GM21528 (cell line): ENCODE data around the gene MAP2K7.
"Not testable (repeated sequence)": the region's sequence is repeated elsewhere in the genome, so short reads cannot be mapped to it uniquely, and the experiment has no call there.

ENCODE experiments used
- ATAC-seq: cut with Tn5 transposase; IDR thresholded peaks from one replicate; pipeline ENCODE4 v1.9.1; 2021; ENCODE audit warnings: mild to moderate bottlenecking, moderate library complexity; ENCODE audit not compliant: unreplicated experiment, low FRiP score

MAP2K7 gene

DNA sequence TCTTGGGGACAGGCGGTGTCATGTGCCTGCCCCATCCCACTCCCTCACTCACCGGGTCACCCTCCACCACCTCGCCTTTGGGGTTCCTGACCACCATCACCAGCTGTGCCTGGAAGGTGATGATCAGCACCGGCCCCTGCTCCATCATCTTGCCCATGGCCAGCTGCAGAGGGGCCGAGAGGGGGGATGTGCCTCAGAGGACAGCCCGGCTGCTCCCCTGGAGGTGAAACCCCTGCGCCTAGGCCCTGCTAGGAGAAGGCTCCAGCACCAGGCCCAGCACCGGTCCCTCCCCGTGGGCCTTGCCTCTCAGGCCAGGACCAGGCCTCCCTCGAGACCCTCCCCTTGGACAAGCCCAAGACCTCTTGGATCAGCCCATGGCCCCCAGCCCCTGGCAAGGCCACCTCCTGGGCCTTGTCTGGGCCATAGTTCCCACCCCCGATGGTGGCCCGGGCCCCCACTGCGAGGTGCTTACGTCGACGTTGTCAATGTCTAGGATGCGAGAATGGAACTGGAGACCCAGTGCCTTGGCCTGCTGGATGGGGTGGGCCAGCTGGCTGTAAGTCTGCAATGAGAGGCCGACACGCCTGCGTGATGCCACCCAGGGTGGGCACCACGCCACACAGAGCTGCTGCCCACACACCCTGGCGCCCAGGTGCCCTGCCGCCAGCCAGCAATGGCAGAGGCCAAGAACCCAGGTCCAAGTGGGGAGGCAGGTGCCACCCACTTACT, 24.1 kb downstream of the MAP2K7 start:
- ATAC-seq = no peak

DNA sequence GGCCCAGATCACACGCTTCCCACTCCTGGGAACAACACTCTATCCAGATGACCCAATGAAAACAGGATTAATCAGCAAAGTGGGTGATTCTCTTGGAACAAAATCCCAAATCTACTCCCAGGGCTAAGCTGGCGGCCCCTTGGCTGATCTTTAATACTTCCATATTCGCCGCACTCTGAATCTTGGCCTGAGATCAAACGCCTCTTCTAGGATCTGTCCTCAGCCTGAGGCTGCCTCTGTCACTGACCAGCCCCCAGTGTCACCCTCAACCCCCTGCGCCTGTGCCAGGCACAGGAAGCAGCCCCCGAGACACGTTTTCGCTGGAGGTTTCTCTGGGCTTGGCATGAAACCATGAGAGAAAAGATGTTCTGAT, 24.6 kb downstream of the MAP2K7 start:
- ATAC-seq = no peak

DNA sequence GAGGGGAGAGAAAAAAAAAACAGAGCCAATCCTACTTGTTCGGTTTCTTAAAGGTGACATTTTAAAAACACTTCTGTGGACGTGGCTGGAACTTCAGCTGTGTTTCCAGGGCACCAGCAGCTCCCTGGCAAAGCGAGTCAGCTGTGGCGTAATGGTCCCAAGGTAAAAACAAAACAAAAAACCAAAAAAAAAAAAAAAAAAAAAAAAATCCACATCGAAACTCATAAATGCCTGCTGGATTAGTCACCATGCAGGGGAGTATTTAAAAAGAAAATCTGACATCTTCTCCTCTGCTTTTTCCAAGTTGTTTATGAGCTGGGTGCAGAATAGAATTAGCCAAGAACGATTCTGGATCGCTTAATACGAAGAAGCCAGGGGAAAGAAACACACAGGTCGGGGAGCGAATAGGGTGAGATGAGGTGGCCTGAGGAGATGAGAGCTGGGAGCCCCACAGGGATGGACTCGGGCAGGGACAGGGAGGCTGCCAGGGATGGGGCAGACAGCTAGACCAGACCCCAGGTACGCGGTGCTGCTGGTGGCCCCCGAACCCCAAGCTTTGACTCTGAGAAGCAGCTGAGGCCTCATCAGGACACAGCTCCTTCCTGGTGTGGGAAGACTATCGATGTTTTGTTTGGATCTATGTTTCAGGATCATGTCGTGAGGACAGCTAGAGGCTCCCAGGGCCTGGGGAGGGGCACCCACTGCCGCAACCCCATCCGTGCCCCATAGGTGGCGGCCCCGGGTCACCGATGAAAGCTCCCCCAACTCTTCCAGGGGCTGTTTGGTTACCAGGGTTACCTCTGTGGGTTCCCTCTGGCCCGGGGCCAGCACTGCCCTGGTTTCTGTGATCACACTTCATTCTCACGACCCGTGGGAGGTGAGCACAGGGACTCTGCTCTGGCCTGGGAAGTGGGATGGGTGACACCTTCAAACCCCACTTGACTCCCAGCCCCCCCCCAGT, 25.3 kb downstream of the MAP2K7 start:
- no peak for ATAC-seq

DNA sequence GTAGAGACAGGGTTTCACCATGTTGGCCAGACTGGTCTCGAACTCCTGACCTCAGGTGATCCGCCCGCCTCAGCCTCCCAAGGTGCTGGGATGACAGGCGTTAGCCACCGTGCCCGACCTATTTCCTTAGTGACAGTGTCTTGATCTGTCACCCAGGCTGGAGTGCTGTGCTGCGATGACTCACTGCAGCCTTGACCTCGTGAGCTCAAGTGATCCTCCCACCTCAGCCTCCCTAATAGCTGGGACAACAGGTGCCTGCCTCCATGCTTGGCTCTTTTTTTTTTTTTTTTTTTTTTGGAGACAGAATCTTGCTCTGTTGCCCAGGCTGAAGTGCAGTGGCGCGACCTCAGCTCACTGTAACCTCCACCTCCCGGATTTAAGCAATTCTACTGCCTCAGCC, 26.4 kb downstream of the MAP2K7 start:
- ATAC-seq = not testable (repeated sequence)

DNA sequence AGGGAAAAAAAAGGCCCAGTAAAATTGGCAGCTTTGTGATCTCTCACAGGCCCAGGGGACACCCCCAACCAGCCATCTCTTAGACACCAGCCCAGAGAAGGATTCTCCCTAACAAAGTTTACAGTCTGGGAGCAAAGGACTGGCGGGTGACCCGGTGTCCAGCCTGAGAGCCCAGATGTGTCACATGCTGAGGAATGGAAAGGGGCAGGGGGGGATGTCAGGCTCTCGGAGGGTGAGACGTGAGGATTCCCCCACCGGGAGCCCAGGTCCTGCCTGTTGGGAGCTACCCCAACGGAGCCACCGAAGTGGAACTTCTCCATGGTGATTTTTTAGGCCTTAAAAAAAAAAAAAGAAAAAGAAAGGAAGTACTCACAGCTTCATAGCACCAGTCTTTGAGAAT, 27.1 kb downstream of the MAP2K7 start:
- no peak for ATAC-seq

DNA sequence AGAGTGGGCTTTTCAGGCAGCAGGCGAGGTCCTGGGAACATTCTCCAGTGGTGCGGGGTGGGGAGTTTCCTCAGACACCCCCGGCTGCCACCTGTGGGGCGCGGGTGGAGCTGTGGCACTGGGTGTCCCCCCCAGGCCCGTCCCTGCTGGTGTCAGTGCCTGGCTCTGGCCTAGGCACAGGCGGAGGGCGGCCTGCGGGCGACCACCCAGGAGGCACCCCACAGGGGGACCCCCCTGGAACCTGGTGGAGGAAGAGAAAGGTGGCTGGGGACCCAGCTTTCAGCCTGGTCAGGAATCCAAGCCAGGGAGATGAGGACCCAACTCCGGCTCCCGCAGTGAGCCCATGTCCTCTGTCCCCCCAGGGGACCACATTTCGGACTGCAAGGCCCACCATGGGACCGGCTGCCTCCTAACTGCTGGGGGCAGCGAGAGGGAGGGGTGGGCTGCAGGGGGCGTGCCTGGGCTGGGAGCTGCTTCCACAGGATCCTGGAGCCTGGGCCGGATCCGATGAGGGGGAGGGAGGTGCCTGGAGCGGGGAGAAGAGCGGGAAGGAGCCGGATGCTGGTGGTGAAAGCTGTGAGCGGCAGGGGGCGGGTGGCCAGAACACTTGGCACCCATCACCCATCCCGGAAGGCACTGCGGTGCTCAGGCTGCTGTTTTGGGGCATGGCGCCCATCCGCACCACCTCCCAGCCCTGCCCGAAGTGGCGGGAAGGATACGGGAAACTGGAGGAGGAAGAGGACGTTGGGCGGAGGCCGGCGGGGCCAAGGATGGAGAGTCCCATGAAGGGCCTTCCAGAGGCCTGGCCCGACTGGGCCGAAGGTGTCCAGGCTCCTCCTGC, 27.8 kb downstream of the MAP2K7 start:
- no peak for ATAC-seq

DNA sequence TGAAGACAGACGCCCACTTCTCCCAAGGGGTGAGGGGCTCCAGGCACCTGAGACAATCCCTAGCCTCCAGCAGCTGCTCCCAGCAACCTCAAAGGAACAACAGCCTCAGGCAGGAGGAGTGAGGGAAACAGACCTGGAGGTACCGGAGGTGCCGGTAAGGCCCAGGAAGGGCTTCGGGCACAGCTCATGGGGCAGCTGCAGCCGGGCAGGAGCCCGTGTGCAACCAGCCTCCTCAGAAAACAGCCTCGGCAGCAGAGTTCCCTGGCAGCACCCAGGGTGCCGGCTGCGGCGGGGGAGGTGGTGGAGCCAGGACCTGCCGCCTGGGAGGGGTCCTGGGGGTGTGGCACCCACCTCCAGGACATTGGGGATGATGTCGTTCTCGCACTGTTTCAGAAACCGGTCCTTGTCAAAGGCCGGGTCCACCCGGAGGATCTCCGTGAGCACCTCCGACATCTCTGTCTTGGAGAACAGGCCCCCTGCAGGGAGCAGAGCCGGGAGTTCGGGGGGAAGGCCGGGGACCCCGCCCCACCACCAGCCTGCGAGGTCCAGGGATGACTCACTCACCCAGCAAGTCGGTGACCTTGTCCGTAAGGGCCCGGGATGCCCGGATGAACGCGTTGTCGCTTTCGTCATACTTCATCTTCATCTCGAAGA, 28.7 kb downstream of the MAP2K7 start:
- no peak for ATAC-seq

DNA sequence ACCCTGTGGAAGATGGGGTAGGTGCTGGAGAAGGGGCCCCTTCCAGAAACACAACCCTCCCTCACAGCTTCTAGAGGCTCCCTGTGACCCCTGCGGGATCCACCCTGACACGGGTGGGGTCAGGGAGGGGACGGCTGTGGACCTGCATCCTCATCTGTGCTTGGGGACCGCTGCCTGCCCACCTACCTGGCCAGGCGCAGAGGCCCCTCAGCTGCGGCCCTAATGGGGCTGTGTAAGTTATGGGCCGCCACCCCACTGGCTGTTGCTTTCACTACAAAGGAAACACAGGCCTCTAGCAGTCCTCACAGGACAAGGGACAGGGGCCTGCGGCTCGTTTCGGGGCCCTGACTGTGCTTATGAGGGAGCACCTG, 29.2 kb downstream of the MAP2K7 start:
- ATAC-seq = no peak

DNA sequence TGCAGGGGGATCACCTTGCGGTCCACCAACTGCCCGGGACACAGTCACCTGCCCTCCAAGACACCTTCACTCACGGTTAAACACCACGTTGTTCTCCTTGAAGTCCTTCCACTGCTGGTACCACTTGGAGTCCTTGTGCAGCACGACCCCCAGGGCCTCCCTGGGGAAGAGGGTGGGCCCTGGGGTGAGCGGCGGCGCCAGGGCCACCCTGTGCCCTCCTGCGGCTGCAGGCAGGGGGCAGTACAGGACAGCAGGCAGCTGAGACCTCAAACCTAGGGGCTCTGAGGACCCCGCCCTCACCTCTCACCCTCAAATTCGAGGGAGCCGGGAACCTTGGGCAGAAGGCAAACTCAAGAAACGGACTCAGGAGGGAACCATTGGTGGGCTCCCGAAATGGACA, 29.7 kb downstream of the MAP2K7 start:
- ATAC-seq = no peak

DNA sequence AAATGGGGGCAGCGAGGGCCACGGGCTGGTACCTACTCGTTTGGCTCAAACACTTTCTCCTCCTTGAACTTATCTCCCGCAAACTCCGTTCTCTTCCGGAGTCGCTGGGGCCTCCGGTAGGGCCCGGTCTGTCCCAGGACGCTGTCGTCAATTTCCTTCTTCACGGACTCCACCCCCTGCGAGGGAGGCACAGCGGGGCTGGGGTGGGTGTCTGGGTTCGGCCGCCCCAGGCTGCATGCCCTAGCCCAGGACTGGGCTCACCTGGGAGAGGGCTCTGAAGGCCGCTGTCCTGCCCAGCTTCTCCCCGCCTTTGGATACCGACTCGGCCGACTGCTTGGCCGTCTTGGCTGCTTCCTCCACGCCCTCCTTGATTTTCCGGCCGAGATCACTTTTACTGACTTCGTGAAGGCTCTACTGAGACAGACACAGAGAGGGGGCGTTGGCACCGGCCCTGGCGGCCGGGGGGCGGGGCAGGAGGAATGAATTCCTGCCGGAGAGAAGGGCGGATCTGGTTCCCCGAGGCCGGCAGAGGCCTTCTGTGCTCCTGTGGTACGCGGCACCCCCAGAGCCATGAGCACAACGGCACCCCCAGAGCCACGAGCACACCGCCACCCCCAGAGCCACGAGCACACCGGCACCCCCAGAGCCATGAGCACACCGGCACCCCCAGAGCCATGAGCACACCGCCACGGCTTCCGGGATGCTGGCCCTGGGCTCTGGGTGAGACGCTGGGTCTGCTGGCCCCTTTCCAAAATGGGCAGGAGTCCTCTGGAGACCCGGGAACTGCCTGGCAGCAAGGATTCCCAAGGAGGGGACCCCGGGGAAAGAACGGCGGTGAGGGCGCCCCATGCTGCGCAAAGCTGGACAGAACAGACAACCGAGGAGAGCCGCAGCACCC, 30.4 kb downstream of the MAP2K7 start:
- ATAC-seq = no peak

DNA sequence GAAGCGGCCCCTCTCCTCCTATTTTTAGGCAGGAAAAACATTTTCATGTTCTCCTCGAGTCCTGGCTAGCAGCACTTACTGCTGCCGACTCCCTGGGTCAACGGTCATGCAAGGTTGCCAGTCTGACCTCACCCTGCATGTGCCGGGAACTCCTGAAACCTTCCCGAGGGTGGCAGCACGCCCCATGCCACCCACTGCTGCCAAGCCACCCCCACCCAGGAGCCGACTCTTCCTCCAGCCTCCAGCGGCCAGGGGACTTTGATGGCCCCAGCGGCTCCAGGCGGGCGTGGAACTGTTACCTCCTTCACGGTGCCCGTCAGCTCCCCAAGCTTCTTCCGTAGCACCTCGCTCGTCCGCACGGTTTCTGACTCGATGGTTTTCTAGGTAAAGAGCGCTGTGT, 31.1 kb downstream of the MAP2K7 start:
- ATAC-seq = no peak

DNA sequence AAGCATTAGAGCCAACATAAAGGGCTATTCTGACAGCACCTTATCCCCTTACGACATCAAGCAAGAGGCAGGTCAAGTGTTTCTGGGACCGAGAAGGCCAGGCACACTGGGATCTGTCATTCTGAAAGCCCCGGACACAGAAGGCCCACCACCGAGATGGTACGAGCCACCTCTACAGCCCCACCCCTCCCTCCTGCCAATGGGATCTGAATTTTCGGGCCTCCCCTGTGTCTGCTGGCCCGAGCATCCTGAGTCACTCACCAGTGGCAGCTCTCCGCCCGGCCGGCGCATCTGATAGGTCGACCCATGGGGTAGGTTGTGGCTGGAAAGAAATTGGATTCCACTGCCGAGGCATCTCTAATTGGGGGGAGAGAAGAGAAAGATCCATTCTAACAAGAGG, 37.2 kb downstream of the MAP2K7 start:
- no peak for ATAC-seq

DNA sequence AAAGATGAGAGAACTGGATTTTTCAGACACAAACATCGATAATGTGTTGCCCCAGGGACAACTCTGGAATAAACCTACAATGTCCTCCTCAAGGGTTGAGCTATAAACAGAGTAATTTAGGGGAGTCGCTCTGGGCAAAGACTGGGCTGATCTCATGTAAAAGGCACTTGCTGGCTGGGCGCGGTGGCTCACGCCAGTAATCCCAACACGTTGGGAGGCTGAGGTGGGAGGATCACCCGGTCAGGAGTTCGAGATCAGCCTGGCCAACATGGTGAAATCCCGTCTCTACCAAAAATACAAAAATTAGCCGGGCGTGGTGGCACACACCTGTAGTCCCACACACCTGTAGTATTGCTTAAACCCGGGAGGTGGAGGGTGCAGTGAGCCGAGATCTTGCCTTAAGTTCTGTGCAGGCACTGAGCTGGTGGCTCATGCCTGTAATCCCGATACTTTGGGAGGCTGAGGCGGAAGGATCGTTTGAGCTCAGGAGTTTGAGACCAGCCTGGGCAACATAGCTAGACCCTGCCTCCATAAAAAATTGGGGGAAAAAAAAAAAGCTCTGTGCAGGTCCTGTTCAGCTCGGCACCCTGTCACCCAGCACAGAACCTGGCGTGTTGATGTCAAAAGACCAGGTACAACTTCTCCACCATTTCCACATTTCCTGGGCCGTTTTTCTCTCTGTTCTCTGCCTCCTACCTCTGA, 38.4 kb downstream of the MAP2K7 start:
- ATAC-seq = no peak

DNA sequence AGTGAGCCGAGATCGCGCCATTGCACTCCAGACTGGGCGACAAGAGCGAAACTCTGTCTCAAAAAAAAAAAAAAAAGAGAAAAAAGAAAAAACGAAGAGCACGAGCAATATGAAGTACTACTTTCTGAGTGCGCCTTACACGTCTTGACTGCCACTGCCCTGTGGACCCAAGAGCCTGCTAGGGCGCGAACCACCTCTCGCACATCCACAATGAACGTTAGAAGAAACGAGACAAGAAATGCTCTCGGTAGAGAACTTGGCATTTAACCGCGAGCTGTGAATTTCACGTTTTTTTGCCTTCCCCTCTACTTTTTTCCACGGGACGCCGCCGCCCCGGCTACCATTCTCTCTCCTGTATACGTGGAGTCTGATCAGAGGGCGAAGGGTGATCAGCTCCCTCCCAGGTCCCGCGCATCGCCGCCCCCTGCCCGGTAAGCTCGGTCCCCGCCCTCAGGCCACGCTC, 39.3 kb downstream of the MAP2K7 start:
- peak; percentile 22 for ATAC-seq

DNA sequence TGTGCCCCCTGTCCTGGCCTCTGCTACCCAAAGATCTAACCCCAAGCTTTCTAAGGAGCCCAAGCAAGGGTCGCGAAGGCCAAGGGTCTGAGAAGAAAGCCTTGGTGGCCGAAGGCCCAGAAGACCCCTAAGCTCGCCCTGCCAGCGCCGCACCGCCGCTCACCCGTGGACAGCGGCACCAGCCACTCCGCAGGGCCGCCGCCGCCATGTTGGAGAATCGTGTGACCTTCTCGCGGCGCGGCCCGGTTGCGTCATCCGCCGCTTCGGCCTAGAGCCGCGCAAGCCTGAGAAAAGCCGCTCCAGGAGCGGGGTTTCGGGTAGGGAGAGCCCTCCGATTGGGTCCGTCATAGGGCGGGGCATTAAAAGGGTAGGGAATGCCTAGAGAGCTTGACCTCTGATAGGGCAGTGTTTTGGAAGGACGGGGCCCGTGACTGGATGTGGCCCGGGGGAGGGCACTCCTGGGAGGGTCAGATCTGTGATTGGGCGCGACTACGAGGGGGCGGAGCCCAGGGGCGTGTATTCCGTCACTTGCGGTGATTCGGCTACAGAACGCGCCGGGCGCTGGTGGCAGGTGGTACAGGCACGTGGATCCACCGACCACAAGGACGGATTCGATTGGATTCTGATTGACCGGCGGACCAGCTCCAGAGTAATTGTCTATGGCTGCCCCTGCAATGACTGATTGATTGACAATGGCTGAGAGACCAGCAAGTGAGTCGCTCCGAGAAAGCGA, 39.9 kb downstream of the MAP2K7 start, which contains the start of gene TIMM44:
TSS of gene TIMM44 (minus strand) at position 223 of the 733 bp plus-strand sequence. CDS start at position 208, 15 bp downstream.
- ATAC-seq = peak; percentile 91

DNA sequence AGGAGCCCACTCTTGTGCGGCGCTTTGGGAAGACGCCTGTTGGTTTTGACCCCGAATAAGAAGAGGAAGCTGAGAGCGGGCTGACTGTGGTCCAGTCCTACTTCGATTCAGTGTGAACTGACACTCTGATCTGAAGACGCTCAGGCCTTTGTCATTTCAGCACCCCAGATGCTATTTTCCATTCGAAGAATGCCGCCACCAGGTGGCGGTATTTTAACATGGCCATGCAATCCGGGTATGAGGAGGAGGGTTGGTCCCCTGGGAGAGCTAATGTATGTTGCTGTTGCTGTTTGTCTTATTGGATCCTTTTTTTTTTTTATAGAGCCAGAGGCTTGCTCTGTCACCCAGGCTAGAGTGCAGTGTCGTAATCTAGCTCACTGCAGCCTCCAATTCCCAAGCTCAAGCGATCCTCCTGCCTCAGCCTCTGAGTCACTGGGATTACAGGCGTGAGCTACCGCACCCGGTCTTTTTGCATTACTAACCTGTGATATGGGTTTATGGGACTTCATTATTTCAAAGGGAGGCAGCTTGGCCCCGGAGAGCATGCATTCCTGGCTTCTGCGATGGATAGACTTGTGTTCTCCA, 40.6 kb downstream of the MAP2K7 start:
- ATAC-seq = peak; percentile 36

DNA sequence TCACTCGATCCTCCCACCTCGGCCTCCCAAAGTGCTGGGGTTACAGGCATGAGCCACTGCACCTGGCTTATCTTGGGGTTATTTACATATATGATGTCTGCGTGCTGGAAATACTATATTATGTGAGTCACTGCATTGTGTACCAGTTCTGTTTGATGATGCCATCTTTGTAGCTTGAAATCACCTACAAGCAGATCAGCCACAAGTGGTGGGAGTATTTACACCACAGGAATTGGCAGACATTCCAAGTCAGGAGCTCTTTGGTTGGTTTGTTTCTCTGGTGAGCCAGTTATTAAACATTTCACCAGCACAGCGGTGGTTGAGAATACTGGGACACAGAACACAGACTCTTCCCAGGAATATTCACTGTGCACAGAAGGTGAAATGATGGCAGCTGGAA, 44.3 kb downstream of the MAP2K7 start:
- ATAC-seq = no peak

DNA sequence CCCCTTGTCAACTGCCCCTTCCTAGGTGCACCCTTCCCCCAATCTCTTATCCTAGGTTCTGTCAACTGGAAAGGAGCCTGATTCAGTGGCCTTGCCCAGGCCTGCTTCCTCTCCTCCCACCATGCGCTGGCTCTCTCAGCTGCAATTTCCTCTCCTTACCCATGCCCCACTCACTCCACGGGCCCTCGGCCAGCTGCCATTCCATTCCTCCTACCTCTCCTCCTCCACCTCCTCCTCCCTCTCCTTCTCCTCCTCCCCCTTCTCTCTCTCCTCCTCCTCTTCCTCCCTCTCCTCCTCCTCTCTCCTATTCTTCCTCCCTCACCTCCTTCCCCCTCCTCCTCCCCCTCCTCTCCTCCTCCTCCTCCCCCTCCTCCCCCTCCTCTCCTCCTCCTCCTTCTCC, 49.4 kb downstream of the MAP2K7 start:
- ATAC-seq = no peak
